Esophagus squamous epithelium (tissue), 4 donors: Measurements from ENCODE around the gene PSMB9.

Experiments used
- CTCF ChIP-seq, 6 experiments: fragments of 450-650 bp in 4 of 6; fragments of 200-600 bp in 2 of 6; sonication (generic) in 2 of 6; IDR thresholded peaks; one replicate each; pipeline ENCODE4 v1.5.1; 2016 to 2019; ENCODE audit warnings: antibody characterized with exemption in 6 of 6, mild to moderate bottlenecking in 4 of 6, moderate library complexity in 4 of 6
- POLR2A ChIP-seq, 4 donors: fragments of 450-650 bp; IDR thresholded peaks; one replicate each; pipeline ENCODE4 v1.6.1; 2017; ENCODE audit warnings: antibody characterized with exemption in 4 of 4, mild to moderate bottlenecking in 4 of 4, moderate library complexity in 3 of 4

DNA sequence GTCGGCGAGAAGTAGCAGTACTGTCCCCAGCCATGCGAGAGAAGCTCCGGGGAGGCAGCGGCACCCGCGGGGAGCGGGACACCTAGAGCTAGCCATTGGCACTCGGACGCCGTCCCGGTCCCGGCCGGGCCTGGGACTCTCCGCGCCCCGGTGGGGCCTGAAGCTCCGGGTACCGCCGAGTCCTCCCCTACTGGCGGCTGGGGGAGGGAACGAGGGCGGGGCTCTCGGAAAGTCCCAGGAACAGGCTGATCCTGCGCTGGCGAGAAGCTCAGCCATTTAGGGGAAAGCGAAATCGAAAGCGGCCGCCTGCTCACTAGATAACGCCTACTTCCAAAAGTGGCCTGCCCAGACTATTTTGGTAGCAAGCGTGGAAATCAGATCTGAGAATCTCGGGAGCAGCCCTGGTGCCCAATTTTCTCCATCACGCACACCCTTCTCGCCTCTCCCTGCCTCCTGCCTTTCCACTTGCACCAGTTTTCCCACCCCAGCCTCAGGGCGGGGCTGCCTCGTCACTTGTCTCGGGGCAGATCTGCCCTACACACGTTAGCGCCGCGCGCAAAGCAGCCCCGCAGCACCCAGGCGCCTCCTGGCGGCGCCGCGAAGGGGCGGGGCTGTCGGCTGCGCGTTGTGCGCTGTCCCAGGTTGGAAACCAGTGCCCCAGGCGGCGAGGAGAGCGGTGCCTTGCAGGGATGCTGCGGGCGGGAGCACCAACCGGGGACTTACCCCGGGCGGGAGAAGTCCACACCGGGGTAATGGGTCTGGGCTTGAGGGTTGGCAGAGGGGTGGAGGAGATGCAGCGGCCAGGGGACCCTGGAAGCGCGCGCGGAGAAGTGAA lies at the start of gene PSMB9, which contains the start of gene TAP1:
- TF ChIP-seq CTCF (IDR thresholded peaks at IDR 0.05) (peak; percentile 78 to 97 (median 88)), POLR2A (IDR thresholded peaks at IDR 0.05) (peak in 3 of 4 donors; percentile 76 to 97 (median 93))
